GM21390 (cell line): ENCODE results near the gene RELL2.

Experiments
- ATAC-seq: cut with Tn5 transposase; IDR thresholded peaks from one replicate; pipeline ENCODE4 v1.9.1; 2021; ENCODE audit not compliant: unreplicated experiment

Gene RELL2

GRCh38 chr5:141649056-141649688 lies 12.4 kb downstream of the RELL2 start:
- no peak for ATAC-seq

GRCh38 chr5:141649972-141650371 lies 13.2 kb downstream of the RELL2 start:
- ATAC-seq: no peak

- peak; percentile 99 for ATAC-seq
These were observed 14.3 kb downstream of the RELL2 start, which contains the start of gene FCHSD1 for GRCh38 chr5:141650851-141651727. Gene FCHSD1, minus strand, starts transcription at chr5:141651418. Its CDS starts 50 bp downstream, at chr5:141651368.

GRCh38 chr5:141651728-141652105 lies 14.9 kb downstream of the RELL2 start:
- no peak for ATAC-seq

GRCh38 chr5:141654298-141654697 lies 17.5 kb downstream of the RELL2 start:
- ATAC-seq: no peak

GRCh38 chr5:141655020-141655419 lies 18.2 kb downstream of the RELL2 start:
- ATAC-seq: no peak

GRCh38 chr5:141656396-141656795 lies 19.6 kb downstream of the RELL2 start:
- ATAC-seq: no peak

GRCh38 chr5:141657404-141657803 lies 20.6 kb downstream of the RELL2 start:
- no peak for ATAC-seq

GRCh38 chr5:141657937-141658545 lies 21.2 kb downstream of the RELL2 start:
- no peak for ATAC-seq

- ATAC-seq: no peak
These were observed 25.2 kb downstream of the RELL2 start for GRCh38 chr5:141662028-141662427.

GRCh38 chr5:141663506-141663905 lies 26.7 kb downstream of the RELL2 start:
- no peak for ATAC-seq

- ATAC-seq: peak; percentile 93
These were observed 28.1 kb downstream of the RELL2 start for GRCh38 chr5:141664733-141665461.

- no peak for ATAC-seq
These were observed 29.5 kb downstream of the RELL2 start for GRCh38 chr5:141665995-141666940.

GRCh38 chr5:141668601-141669265 lies 31.9 kb downstream of the RELL2 start:
- ATAC-seq: no peak

GRCh38 chr5:141669520-141669919 lies 32.7 kb downstream of the RELL2 start:
- ATAC-seq: no peak

GRCh38 chr5:141672071-141672840 lies 35.5 kb downstream of the RELL2 start:
- no peak for ATAC-seq

- ATAC-seq: no peak
These were observed 36.3 kb downstream of the RELL2 start for GRCh38 chr5:141672841-141673813.

GRCh38 chr5:141674747-141675146 lies 38.0 kb downstream of the RELL2 start:
- ATAC-seq: no peak
